Measurements from ENCODE around the gene MRPL24. TPM values are rescaled to one million over a fixed set of nuclear protein-coding genes. Genes with fewer than 3 reads are reported as not detected.

Gene MRPL24
- total RNA-seq, 4 donors from 2014 or later: 45.0 to 74.4 (median 69.8) TPM

DNA sequence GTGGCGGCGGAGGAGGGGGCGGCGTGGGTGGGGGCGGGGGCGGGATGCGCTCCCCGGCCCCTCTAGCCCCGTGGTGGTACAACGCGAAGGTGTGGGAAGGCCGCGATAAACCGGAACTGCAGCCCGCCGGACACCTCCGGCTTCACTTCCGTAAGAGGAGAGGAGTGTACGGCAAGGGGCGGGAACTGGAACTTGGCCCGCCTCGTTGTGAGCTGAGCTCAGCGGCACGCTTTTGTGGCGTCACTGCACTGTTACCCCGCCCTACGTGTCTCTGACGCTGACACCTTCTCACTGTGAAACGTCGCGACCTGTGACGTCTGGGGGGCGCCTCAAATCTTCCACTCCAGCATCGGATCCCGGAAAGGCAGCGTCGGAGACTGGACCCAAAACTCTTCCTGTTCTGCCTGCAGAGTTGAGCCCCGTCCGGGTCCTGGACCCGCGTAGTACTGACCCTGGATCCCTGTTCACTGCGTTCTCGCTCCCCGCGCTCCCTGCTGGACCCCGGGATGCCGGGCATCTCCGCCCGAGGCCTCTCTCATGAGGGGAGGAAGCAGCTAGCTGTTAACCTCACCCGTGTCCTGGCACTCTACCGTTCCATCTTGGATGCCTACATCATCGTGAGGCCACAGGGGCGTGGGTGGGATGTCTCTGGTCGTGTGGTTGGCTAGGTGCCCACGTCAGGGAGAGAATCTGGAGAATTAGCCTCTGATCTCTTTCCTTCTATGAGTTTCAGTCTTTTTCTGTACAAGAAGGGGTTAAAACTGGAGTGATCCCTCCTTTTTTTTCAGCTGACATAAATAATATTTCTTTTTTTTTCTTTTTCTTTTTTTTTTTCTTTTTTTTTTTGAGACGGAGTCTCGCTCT, 12.1 kb downstream of the MRPL24 start, which contains the start of gene ISG20L2:
ISG20L2 (minus strand) TSS at position 168 of the 864 bp plus-strand sequence. CDS start 1,114 bp downstream, outside the sequence.
- ATAC-seq (ENCODE audit: low FRiP score) (peak; percentile 96), DNase-seq (ENCODE audit: low spot score) (peak; percentile 91)
- TF ChIP-seq, protein P1, sequence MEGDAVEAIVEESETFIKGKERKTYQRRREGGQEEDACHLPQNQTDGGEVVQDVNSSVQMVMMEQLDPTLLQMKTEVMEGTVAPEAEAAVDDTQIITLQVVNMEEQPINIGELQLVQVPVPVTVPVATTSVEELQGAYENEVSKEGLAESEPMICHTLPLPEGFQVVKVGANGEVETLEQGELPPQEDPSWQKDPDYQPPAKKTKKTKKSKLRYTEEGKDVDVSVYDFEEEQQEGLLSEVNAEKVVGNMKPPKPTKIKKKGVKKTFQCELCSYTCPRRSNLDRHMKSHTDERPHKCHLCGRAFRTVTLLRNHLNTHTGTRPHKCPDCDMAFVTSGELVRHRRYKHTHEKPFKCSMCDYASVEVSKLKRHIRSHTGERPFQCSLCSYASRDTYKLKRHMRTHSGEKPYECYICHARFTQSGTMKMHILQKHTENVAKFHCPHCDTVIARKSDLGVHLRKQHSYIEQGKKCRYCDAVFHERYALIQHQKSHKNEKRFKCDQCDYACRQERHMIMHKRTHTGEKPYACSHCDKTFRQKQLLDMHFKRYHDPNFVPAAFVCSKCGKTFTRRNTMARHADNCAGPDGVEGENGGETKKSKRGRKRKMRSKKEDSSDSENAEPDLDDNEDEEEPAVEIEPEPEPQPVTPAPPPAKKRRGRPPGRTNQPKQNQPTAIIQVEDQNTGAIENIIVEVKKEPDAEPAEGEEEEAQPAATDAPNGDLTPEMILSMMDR (IDR thresholded peaks at IDR 0.05): no peak

DNA sequence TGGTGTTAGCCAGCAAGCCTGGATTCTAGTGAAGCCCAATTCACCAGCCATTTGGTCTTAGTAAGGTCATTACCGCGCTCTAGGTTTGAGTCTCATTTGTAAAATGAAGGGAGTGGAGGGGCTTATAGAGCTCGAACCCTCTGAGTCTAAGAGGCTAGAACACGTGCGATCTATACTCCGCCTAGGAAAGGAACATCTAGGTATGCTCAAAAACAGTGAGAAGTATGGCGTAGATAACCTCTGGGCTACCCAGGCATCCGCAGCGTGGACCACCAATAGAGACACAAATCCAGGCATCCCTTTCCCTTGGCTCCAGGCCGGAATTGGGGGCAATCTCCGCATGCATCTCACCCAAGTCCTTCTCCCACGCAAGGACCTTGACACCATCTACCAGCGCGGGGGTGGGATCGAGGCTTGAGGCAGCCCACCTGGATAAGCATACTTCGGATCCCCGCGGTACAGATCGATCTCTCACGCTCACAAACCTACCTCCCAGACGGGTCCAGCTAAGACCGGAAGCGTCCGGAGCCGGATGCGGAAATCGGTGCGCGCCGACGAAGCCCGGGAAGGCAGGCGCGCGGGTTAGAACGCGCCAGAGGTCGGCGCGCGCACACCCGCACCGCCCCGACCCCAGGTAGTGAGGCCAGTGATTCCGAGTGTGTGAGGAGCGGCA, 12.8 kb downstream of the MRPL24 start, which contains the start of gene METTL25B:
METTL25B (plus strand) TSS at position 544 of the 673 bp plus-strand sequence. CDS start 636 bp downstream, outside the sequence.
- peak; percentile 79 for ATAC-seq (ENCODE audit: low FRiP score)
- TF ChIP-seq, protein P1 (IDR thresholded peaks at IDR 0.05): no peak
- DNase-seq (ENCODE audit: low spot score): no peak

DNA sequence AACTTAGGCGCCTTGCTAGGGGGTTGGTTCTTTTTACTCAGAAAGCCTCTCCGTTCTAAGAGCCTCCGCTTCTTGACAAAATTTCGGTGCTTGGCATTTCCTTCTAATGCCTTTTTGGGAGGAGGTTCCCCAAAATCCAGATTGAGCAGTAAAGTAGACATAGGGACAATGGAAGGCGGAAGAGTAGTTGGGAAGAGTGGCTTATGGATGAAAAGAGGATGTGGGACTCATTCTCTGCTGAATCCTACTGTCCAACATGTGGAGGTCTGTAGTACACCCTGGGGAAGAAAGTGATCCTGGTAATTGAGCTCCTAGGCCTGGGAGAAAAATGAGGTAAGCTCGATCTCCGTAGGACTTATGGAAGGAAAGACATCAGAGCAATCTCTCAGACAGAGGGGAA, 13.4 kb downstream of the MRPL24 start:
- no peak for DNase-seq (ENCODE audit: low spot score)
- ATAC-seq (ENCODE audit: low FRiP score): no peak
- TF ChIP-seq, protein P1 (IDR thresholded peaks at IDR 0.05): no peak

DNA sequence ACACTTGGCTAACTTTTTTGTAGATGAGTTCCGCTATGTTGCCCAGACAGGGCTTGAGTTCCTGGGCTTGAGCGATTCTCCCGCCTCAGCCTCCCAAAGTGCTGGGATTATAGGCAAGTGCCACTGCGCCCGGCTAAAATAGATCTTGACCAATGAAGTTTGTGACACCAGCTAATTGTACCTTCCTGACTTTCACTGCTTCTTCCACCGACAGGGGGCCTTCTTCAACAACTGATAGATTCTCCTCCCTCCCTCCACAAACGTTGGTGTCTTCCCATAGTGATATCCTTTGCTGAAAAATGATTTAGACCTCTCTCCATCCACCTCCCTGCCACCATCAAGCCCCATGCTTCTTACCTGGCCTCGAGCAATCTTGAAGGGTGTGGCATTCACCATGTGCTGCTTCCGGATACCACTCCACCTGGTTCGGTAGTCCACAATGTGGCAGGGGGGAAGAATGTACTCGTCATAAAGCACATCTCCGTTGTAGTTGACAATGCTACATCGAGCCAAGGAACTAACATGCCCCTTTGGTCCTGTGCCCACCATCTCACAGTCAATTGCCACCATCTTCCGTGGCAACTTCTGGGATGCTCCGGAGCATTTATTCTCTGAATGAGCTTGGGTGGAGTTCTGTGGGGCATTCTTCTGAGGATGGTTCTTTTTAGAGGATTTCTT, 14.2 kb downstream of the MRPL24 start:
- ATAC-seq (ENCODE audit: low FRiP score) (no peak), DNase-seq (ENCODE audit: low spot score) (no peak)
- TF ChIP-seq, protein P1 (IDR thresholded peaks at IDR 0.05): no peak

DNA sequence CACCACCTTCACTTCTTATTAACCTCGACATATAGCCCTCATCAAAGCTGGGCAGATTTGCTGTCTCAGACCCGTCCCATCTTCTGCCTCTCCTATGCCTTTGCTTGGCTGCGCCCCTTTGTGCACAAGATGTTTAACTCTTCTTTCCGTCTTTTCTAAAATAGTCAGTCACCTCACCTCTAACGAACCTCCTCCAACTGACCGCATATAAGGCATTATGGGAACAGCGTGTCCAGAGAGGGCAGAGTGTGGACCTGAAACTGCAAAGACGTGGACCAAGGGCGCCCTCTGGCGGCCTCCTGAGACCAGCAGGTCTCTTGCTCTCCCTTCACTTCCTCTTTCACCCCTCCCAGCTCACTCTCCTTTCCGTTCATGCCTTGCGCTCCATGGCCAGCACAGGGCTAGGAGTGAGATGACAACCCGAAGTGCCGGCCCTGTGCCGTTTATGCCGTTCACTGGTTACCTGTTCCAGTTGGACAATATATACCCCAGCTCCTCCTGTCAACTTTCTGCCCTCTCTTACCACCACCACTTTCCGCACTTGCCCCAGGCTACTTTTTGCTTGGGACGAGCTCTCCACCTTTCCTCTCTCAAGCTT, 15.1 kb downstream of the MRPL24 start:
- peak; percentile 62 for ATAC-seq (ENCODE audit: low FRiP score)
- TF ChIP-seq, protein P1 (IDR thresholded peaks at IDR 0.05): peak in 1 of 3 donors; percentile 69
- peak; percentile 76 for DNase-seq (ENCODE audit: low spot score)

DNA sequence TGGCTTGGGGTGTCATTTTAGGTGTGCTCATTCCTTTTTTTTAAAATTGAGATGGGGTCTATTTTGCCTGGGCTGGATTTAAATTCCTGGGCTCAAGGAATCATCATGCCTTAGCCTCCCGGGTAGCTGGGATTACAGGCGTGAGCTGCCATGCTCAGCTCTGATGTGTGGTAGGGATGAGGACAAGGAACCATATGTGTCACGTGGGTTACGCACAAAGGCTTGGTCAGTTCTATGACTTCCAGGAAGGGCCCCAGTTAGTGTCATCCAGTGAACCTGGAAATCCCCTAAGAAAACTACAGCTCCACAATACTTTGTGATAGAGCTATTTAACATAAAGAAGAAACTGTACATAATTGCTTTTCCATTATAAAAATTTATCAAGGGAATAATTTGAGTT, 19.4 kb downstream of the MRPL24 start:
- ATAC-seq (ENCODE audit: low FRiP score) (no peak), DNase-seq (ENCODE audit: low spot score) (no peak)
- TF ChIP-seq, protein P1 (IDR thresholded peaks at IDR 0.05): no peak
